Upper lobe of right lung (tissue), 1 donor: ENCODE data around the gene PARD3. TPM values are rescaled to one million over a fixed set of nuclear protein-coding genes. Genes with fewer than 3 reads are reported as not detected.
A peak's percentile ranks its signal among the peaks of the same experiment; 100 is the strongest.
"Not testable (repeated sequence)": the region's sequence is repeated elsewhere in the genome, so short reads cannot be mapped to it uniquely, and the experiment has no call there.

Experiments
- ATAC-seq: fragments of 200-7000 bp; cut with Tn5 transposase; one replicate; pipeline ENCODE4 v1.9.1; 2020; ENCODE audit warnings: mild to moderate bottlenecking, moderate library complexity
- DNase-seq: peaks from one replicate; pipeline ENCODE4 v3.0.0-alpha.2; 2020
- H3K27ac ChIP-seq: fragments of 200-600 bp; one replicate; pipeline ENCODE4 v1.8.0; 2022
- H3K27me3 ChIP-seq: fragments of 200-600 bp; one replicate; pipeline ENCODE4 v1.8.0; 2022; ENCODE audit warnings: mild to moderate bottlenecking
- H3K36me3 ChIP-seq: fragments of 200-600 bp; one replicate; pipeline ENCODE4 v1.8.0; 2022
- H3K4me1 ChIP-seq: fragments of 200-600 bp; one replicate; pipeline ENCODE4 v1.8.0; 2022
- H3K4me3 ChIP-seq: fragments of 200-600 bp; one replicate; pipeline ENCODE4 v1.8.0; 2022; ENCODE audit warnings: mild to moderate bottlenecking
- H3K9me3 ChIP-seq: fragments of 200-600 bp; one replicate; pipeline ENCODE4 v1.8.0; 2022
- CTCF ChIP-seq: fragments of 200-600 bp; IDR thresholded peaks from one replicate; pipeline ENCODE4 v1.8.0; 2022; ENCODE audit warnings: antibody characterized with exemption
- intact Hi-C: fragments of 100-400 bp; cut with DNase I; formaldehyde crosslinking; loops from one replicate; pipeline ENCODE4 v1.11.0; 2022
- total RNA-seq: library from RNA; stranded (reverse); fragmentation: NEBNext Ultra II Directional; extraction: Animal tissue kit (Norgen Biotek cat#: 25700); gene quantifications from one replicate; pipeline ENCODE4 v1.2.1, GENCODE V29; 2021
- donor health status: DM: no; HTN: yes; CAD: no; lungs with severe emphysema.

PARD3 gene
- total RNA-seq, 1 donor from 2014 or later = 38.5 TPM

DNA sequence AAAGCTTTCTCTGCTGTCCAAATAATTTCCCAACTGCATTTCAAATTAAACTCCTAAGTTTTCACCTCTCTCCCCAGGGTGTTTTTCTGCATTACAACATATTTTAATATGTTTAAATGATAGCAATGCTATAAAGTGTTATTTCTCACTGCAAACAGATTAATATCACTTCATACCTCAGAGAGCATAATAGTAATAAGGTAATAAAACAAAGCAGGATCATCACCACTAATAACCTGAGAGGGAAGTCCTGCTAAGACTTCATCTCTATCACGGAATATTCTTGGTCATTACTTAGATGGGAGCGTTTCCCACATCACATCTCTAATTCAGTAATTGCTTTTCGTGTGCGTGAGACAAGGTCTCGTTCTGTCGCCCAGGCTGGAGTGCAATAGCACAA is 168.8 kb downstream of the PARD3 start:
- TF ChIP-seq CTCF = no peak
- DNase-seq = no peak
- intact Hi-C loops = no loop called here
- no peaks in the 10 kb centered on the region for H3K36me3 ChIP-seq
- H3K4me3 ChIP-seq = no peak overlapping the region
- H3K27ac ChIP-seq = no peak overlapping the region
- no peaks in the 10 kb centered on the region for H3K4me1 ChIP-seq
- no peaks in the 10 kb centered on the region for H3K9me3 ChIP-seq
- no peak for ATAC-seq
- no peaks in the 10 kb centered on the region for H3K27me3 ChIP-seq

DNA sequence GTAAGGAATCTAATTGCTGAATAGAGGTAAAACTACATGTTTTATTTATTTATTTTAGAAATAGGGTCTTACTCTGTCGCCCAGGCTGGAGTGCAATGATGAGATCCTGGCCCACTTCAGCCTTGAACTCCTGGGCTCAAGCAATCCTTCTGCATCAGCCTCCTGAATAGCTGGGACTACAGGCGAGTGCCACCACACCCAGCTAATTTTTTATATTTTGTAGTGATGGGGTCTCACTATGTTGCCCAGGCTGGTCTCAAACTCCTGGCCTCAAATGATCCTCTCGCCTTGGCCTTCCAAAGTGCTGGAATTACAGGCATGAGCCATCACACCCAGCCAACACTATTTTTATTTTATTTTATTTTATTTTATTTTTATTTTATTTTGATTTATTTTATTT is 170.3 kb downstream of the PARD3 start:
- DNase-seq, H3K27ac ChIP-seq, H3K4me1 ChIP-seq, H3K4me3 ChIP-seq, H3K27me3 ChIP-seq, ATAC-seq, H3K9me3 ChIP-seq, H3K36me3 ChIP-seq, intact Hi-C loops: not testable (repeated sequence)

DNA sequence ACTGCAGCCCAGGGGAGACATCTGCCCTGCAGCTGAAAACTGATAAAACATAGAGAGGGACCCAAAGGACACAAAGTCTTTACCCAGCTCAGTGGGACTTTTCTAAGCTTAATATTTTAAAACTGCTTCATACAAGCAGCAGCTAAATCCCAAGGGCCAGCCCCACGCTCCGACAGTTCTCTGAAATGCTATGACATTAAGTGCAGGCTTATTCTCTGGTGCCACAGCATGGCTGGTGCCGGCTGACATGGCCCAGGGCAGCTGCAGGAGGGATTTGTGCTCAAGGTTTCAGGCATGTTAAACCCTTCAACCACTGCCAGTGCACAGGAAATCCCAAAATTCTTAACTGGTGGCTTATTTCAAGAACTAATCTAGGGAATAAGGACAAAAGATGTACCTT is 170.9 kb downstream of the PARD3 start:
- no peak for ATAC-seq
- no peak for TF ChIP-seq CTCF
- no peak overlapping the region for H3K4me3 ChIP-seq
- no peak overlapping the region for H3K27ac ChIP-seq
- H3K9me3 ChIP-seq = no peaks in the 10 kb centered on the region
- H3K27me3 ChIP-seq = no peaks in the 10 kb centered on the region
- intact Hi-C loops = no loop called here
- no peaks in the 10 kb centered on the region for H3K36me3 ChIP-seq
- DNase-seq = no peak
- H3K4me1 ChIP-seq = no peaks in the 10 kb centered on the region

DNA sequence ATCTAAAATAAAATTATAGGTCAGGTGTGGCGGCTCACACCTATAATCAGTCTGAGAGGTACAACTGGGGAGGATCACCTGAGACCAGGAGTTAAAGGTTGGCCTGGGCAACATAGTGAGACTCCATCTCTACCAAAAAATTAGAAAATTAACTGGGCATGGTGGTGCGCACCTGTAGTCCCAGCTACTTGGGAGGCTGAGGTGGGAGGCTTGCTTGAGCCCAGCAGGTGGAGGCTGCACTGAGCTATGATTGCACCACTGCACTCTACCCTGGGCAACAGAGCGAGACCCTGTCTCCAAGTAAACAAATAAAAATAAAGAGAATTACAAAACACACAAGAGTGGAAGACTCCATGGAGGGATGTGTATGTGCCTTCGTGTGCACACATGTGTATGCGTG is 171.5 kb downstream of the PARD3 start:
- H3K4me1 ChIP-seq = peaks cover under 1% of the 10 kb centered on the region
- TF ChIP-seq CTCF = no peak
- no peak overlapping the region for H3K4me3 ChIP-seq
- intact Hi-C loops = no loop called here
- no peak for DNase-seq
- no peaks in the 10 kb centered on the region for H3K36me3 ChIP-seq
- ATAC-seq = no peak
- no peaks in the 10 kb centered on the region for H3K27me3 ChIP-seq
- no peaks in the 10 kb centered on the region for H3K9me3 ChIP-seq
- H3K27ac ChIP-seq = no peak overlapping the region

- Histone ChIP-seq H3K27ac (no peak overlapping the region), H3K4me3 (no peak overlapping the region), H3K27me3 (no peaks in the 10 kb centered on the region), H3K4me1 (peaks cover 17% of the 10 kb centered on the region), H3K9me3 (no peaks in the 10 kb centered on the region), H3K36me3 (no peaks in the 10 kb centered on the region)
- peak; percentile 20 for ATAC-seq
- no peak for DNase-seq
- no peak for TF ChIP-seq CTCF
- intact Hi-C loops = no loop called here
These were observed 173.1 kb downstream of the PARD3 start for GRCh38 chr10:34641913-34642558.

- intact Hi-C loops = no loop called here
These were observed 173.8 kb downstream of the PARD3 start for GRCh38 chr10:34641147-34641912.

More at GRCh38 chr10:34641147-34641912, 173.8 kb downstream of the PARD3 start:
- ATAC-seq (no peak), DNase-seq (no peak)
- no peaks in the 10 kb centered on the region for H3K36me3 ChIP-seq
- TF ChIP-seq CTCF = no peak
- peaks cover 20% of the 10 kb centered on the region for H3K4me1 ChIP-seq
- H3K4me3 ChIP-seq = no peak overlapping the region
- H3K27me3 ChIP-seq = no peaks in the 10 kb centered on the region
- H3K9me3 ChIP-seq = no peaks in the 10 kb centered on the region
- H3K27ac ChIP-seq = no peak overlapping the region
